ENCODE results near the gene COX7A1.

COX7A1 gene

DNA sequence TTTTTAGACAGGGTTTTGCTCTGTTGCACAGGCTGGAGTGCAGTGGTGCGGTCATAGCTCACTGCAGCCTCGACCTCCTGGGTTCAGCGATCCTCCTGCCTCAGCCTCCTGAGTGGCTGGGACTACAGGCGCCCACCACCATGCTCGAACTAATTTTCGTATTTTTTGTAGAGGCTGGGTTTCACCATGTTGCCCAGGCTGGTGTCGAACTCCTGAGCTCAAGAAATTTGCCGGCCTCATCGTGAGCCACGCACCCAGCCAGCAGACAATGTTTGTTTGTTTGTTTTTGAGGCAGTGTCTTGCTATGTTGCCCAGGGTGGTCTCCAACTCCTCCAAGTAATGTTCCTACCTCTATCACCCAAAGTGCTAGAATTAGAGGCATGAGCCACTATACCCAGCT lies 879 bp upstream of the COX7A1 start:
- TF ChIP-seq TAF1 (IDR thresholded peaks at IDR 0.05; ENCODE audit: borderline replicate concordance, insufficient read depth, low read length), result no peak
- TF ChIP-seq, protein P1, sequence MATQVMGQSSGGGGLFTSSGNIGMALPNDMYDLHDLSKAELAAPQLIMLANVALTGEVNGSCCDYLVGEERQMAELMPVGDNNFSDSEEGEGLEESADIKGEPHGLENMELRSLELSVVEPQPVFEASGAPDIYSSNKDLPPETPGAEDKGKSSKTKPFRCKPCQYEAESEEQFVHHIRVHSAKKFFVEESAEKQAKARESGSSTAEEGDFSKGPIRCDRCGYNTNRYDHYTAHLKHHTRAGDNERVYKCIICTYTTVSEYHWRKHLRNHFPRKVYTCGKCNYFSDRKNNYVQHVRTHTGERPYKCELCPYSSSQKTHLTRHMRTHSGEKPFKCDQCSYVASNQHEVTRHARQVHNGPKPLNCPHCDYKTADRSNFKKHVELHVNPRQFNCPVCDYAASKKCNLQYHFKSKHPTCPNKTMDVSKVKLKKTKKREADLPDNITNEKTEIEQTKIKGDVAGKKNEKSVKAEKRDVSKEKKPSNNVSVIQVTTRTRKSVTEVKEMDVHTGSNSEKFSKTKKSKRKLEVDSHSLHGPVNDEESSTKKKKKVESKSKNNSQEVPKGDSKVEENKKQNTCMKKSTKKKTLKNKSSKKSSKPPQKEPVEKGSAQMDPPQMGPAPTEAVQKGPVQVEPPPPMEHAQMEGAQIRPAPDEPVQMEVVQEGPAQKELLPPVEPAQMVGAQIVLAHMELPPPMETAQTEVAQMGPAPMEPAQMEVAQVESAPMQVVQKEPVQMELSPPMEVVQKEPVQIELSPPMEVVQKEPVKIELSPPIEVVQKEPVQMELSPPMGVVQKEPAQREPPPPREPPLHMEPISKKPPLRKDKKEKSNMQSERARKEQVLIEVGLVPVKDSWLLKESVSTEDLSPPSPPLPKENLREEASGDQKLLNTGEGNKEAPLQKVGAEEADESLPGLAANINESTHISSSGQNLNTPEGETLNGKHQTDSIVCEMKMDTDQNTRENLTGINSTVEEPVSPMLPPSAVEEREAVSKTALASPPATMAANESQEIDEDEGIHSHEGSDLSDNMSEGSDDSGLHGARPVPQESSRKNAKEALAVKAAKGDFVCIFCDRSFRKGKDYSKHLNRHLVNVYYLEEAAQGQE (IDR thresholded peaks at IDR 0.05; ENCODE audit: insufficient read depth in 1 of 2, low read depth in 2 of 2, low read length in 2 of 2), result no peak
- TF ChIP-seq FOXP2 (optimal IDR thresholded peaks at IDR 0.05; ENCODE audit: borderline replicate concordance, extremely low read depth, extremely low read length, insufficient read depth), result no peak
- no peak for TF ChIP-seq SIN3A (IDR thresholded peaks at IDR 0.05; ENCODE audit: borderline replicate concordance, insufficient read depth, low read length)
- no peak for TF ChIP-seq POLR2AphosphoS5 (IDR thresholded peaks at IDR 0.05; ENCODE audit: low read depth, low read length)

DNA sequence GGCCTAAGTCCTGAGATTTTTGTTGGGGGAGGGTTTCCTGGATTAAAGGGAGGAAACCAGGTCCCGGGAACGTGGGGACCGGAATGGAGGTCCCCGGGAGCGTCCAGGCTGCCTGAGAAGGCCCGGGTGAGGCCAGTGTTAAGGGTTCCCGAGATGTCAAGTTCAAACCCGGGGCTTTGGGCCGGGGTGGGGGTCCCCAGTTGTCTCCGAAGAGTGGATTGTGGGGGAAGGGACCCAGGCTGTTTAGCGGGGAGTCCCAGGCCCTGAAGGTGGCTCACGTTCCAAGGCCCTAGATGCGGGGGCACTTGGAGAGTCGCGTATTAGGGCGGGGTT lies 262 bp downstream of the COX7A1 start:
- TF ChIP-seq, protein P1 (IDR thresholded peaks at IDR 0.05; ENCODE audit: insufficient read depth in 1 of 2, low read depth in 2 of 2, low read length in 2 of 2), result no peak
- TF ChIP-seq TAF1 (IDR thresholded peaks at IDR 0.05; ENCODE audit: borderline replicate concordance, insufficient read depth, low read length), result no peak
- no peak for TF ChIP-seq FOXP2 (optimal IDR thresholded peaks at IDR 0.05; ENCODE audit: borderline replicate concordance, extremely low read depth, extremely low read length, insufficient read depth)
- TF ChIP-seq POLR2AphosphoS5 (IDR thresholded peaks at IDR 0.05; ENCODE audit: low read depth, low read length), result no peak
- TF ChIP-seq SIN3A (IDR thresholded peaks at IDR 0.05; ENCODE audit: borderline replicate concordance, insufficient read depth, low read length), result no peak

DNA sequence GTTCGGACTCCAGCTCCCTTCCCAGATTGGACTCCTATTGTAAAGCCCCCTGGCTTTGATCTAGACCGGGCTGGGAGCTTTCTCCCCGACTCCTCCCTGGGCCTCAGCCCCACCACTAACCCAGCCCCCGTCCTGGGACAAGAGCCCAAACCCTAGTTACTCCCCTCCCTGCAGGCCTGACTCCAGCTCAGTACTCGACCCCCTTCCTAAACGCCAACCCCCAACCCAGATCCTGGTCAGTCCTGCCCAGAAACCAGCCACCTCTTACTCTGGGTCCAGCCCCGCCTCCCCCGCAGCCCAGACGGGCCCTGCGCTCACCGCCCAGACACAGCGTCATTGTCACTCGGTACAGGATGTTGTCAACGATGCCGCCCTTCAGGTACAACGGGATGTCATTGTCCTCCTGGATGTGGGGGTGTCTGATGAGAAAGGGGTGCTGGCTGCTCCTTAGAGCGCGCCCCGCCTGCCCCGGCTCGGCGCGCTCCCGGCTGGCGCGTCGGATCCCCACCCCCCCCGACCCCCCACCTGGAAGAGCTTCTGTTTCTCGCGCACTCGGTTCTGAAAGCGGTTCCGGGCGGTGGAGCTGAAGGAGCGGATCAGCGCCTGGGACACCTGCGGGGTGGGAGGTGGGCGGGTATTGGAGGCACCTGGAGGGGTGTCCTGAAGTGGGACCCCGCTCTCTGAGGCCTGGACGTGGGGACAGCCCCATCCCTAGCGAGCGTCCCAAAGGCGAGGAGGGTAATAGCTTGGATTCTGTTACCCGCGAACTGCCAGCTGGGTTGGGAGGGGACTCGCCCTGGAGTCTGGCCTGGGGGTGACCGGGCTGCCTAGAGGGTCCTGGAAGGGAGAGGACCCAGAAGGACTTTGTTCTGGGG lies 866 bp downstream of the COX7A1 start:
- TF ChIP-seq POLR2AphosphoS5 (IDR thresholded peaks at IDR 0.05; ENCODE audit: low read depth, low read length) (no peak), TAF1 (IDR thresholded peaks at IDR 0.05; ENCODE audit: borderline replicate concordance, insufficient read depth, low read length) (no peak), SIN3A (IDR thresholded peaks at IDR 0.05; ENCODE audit: borderline replicate concordance, insufficient read depth, low read length) (no peak), FOXP2 (optimal IDR thresholded peaks at IDR 0.05; ENCODE audit: borderline replicate concordance, extremely low read depth, extremely low read length, insufficient read depth) (no peak)
- TF ChIP-seq, protein P1 (IDR thresholded peaks at IDR 0.05; ENCODE audit: insufficient read depth in 1 of 2, low read depth in 2 of 2, low read length in 2 of 2), result no peak

DNA sequence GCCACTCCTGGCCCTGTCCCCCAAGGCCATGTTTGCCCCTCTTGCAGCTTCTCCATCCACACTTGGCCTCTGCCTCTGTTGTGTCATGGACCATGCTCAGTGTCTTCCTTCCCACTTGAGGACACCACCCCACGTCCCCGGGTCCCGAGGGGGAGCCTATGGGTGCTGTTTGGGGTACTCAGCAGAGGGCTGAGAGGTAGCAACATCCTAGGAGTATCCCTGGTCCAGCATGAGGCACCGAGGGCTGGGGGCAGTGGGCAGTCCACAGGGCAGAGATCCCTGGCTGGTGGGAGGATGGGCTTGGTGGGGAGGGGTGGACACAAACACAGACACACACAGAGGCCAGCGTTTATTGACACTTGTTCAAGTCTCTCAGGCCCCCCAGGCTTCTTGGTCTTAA lies 1.7 kb downstream of the COX7A1 start:
- no peak for TF ChIP-seq FOXP2 (optimal IDR thresholded peaks at IDR 0.05; ENCODE audit: borderline replicate concordance, extremely low read depth, extremely low read length, insufficient read depth)
- TF ChIP-seq, protein P1 (IDR thresholded peaks at IDR 0.05; ENCODE audit: insufficient read depth in 1 of 2, low read depth in 2 of 2, low read length in 2 of 2), result no peak
- no peak; the same call in 1 of the 2 replicates for TF ChIP-seq POLR2AphosphoS5 (IDR thresholded peaks at IDR 0.05; ENCODE audit: low read depth, low read length)
- no peak for TF ChIP-seq SIN3A (IDR thresholded peaks at IDR 0.05; ENCODE audit: borderline replicate concordance, insufficient read depth, low read length)
- no peak for TF ChIP-seq TAF1 (IDR thresholded peaks at IDR 0.05; ENCODE audit: borderline replicate concordance, insufficient read depth, low read length)
